CD4-positive, alpha-beta T cell treated with Interleukin-6 at 100 ng/mL for 8 hours (primary cell): ENCODE results near the gene ALDH3A1.

Experiments used
- DNase-seq: peaks from one replicate; pipeline ENCODE4 v3.0.0-alpha.2; 2020; ENCODE audit warnings: mixed read lengths, low spot score

ALDH3A1 gene

GRCh38 chr17:19719355-19720209, 28.5 kb downstream of the ALDH3A1 start:
- DNase-seq = no peak

- DNase-seq = no peak
Measured at GRCh38 chr17:19718613-19719354, 29.3 kb downstream of the ALDH3A1 start.

GRCh38 chr17:19718041-19718612, 30.0 kb downstream of the ALDH3A1 start:
- no peak for DNase-seq

GRCh38 chr17:19717411-19717908, 30.6 kb downstream of the ALDH3A1 start:
- no peak for DNase-seq

GRCh38 chr17:19717031-19717360, 31.1 kb downstream of the ALDH3A1 start:
- no peak for DNase-seq

- DNase-seq = no peak
Measured at GRCh38 chr17:19716108-19717030, 31.7 kb downstream of the ALDH3A1 start, which contains the start of gene SLC47A2. SLC47A2 (minus strand) TSS chr17:19716584; CDS start chr17:19716555, 29 bp downstream.

- no peak for DNase-seq
Measured at GRCh38 chr17:19714542-19715411, 33.3 kb downstream of the ALDH3A1 start.

- no peak for DNase-seq
Measured at GRCh38 chr17:19713901-19714361, 34.2 kb downstream of the ALDH3A1 start.

GRCh38 chr17:19713462-19713861, 34.6 kb downstream of the ALDH3A1 start:
- DNase-seq = no peak

GRCh38 chr17:19712436-19713004, 35.6 kb downstream of the ALDH3A1 start:
- no peak for DNase-seq

GRCh38 chr17:19709841-19710240, 38.3 kb downstream of the ALDH3A1 start:
- no peak for DNase-seq

GRCh38 chr17:19708431-19709175, 39.5 kb downstream of the ALDH3A1 start:
- DNase-seq = no peak

- DNase-seq = no peak
Measured at GRCh38 chr17:19707728-19708221, 40.3 kb downstream of the ALDH3A1 start.

- DNase-seq = no peak
Measured at GRCh38 chr17:19706791-19707727, 41.0 kb downstream of the ALDH3A1 start.

- no peak for DNase-seq
Measured at GRCh38 chr17:19705771-19706770, 42.0 kb downstream of the ALDH3A1 start.

- DNase-seq = no peak
Measured at GRCh38 chr17:19705201-19705600, 42.9 kb downstream of the ALDH3A1 start.
